T-helper 17 cell (primary cell): Measurements from ENCODE around the gene ZYX. TPM values are rescaled to one million over a fixed set of nuclear protein-coding genes. Genes with fewer than 3 reads are reported as not detected.
"Not testable (repeated sequence)": the region's sequence is repeated elsewhere in the genome, so short reads cannot be mapped to it uniquely, and the experiment has no call there.

Source experiments
- ATAC-seq: fragments of 150-1000 bp; cut with Tn5 transposase; 2 replicates; pipeline ENCODE4 v1.10.0; 2021; ENCODE audit warnings: mild to moderate bottlenecking, moderate library complexity
- DNase-seq, 3 donors: peaks; one replicate each; pipeline versions ENCODE4 v3.0.0 to v3.0.0-alpha.2; 2020 to 2021
- H3K9me3 ChIP-seq: one replicate; pipeline ENCODE4 v1.7.0; 2013; ENCODE audit warnings: low read length, mild to moderate bottlenecking; ENCODE audit not compliant: control insufficient read depth, poor library complexity, severe bottlenecking
- H3K27ac Mint-ChIP-seq: one replicate; pipeline ENCODE4 v1.8.0; 2022; ENCODE audit warnings: mild to moderate bottlenecking, moderate library complexity, mixed read lengths
- H3K27me3 Mint-ChIP-seq: one replicate; pipeline ENCODE4 v1.8.0; 2022; ENCODE audit warnings: mixed read lengths
- H3K36me3 Mint-ChIP-seq: one replicate; pipeline ENCODE4 v1.8.0; 2022; ENCODE audit warnings: low read depth, mixed read lengths
- H3K4me1 Mint-ChIP-seq: one replicate; pipeline ENCODE4 v1.8.0; 2022; ENCODE audit warnings: mild to moderate bottlenecking, mixed read lengths
- H3K4me3 Mint-ChIP-seq: one replicate; pipeline ENCODE4 v1.8.0; 2022; ENCODE audit warnings: mild to moderate bottlenecking, moderate library complexity, mixed read lengths
- total RNA-seq, 4 donors: library from RNA in 2 of 4; stranded (reverse) in 2 of 4; gene quantifications; one replicate each; pipeline ENCODE4 v1.2.3 and lab custom pipeline; 2022 to 2026

ZYX gene
- total RNA-seq, 2 donors from 2014 or later, result 151 to 165 TPM

DNA sequence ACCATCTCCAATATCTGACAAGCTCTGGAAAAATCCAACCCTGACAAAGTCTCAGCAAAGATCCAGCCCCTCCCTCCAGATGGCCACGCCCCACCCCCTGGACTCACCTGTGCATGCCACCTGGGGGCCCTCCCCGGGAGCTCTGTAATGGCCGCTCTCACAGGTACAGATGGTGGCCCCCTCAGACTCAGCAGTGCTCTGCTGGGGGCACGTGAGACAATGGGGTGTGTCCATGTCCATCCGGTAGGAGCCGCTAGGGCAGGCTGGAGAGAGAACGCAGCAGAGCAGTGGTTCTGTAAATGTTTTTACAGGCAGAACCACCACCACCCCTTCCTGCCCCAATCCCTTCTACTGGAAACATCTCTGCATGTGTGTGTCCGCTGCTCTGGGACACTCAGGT is 18.0 kb downstream of the ZYX start:
- ATAC-seq (no peak), DNase-seq (no peak)
- H3K9me3 ChIP-seq, result no peaks in the 10 kb centered on the region
- Mint-ChIP-seq H3K36me3 (peaks cover 12% of the 10 kb centered on the region), H3K4me3 (no peak overlapping the region), H3K27me3 (no peaks in the 10 kb centered on the region), H3K27ac (no peak overlapping the region), H3K4me1 (peaks cover 16% of the 10 kb centered on the region)

DNA sequence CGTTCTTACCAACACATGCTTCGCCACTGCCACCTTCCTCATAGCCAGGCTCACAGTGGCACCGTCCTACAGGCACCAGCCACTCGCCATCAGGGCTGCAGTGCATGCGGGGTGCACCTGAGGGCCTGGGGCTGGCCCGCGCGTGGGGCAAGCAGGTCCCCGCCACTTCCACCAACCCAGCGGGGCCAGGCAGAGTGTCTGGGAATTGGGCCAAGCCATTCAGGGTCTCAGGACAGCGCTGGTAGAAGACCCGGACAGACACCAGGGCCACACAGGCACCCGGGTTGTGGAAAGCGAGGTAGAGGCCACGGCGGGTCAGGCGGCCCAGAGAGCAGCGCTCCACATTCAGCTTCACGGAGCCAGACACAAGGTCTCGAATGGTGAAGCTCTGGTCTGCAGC is 18.5 kb downstream of the ZYX start:
- H3K36me3 Mint-ChIP-seq, result peaks cover 12% of the 10 kb centered on the region
- no peak overlapping the region for H3K4me3 Mint-ChIP-seq
- no peaks in the 10 kb centered on the region for H3K27me3 Mint-ChIP-seq
- DNase-seq (no peak), ATAC-seq (no peak)
- H3K9me3 ChIP-seq, result no peaks in the 10 kb centered on the region
- peaks cover 18% of the 10 kb centered on the region for H3K4me1 Mint-ChIP-seq
- no peak overlapping the region for H3K27ac Mint-ChIP-seq

DNA sequence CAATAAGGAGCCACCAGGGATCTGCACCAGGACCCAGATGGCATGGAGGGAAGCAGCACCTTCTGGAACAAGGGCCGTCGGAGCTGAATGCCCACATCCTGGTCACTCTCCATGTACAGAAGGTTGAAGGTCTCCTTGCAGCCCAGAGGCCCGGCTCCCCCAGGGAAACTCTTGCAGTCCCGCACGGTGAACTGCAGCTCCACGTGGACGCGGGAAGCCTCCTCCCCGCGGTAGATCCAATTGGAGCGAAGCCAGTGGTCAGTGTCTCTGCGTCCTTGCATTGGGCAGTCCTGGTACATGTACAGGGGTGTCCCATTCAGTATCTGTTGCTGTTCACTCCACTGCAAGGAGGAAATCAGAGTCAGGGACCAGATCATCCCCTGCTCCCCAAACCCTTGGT is 20.1 kb downstream of the ZYX start:
- H3K9me3 ChIP-seq, result no peaks in the 10 kb centered on the region
- Mint-ChIP-seq H3K4me1 (peaks cover 23% of the 10 kb centered on the region), H3K27me3 (no peaks in the 10 kb centered on the region), H3K27ac (no peak overlapping the region), H3K4me3 (no peak overlapping the region), H3K36me3 (peaks cover 8% of the 10 kb centered on the region)
- ATAC-seq (no peak), DNase-seq (no peak)

DNA sequence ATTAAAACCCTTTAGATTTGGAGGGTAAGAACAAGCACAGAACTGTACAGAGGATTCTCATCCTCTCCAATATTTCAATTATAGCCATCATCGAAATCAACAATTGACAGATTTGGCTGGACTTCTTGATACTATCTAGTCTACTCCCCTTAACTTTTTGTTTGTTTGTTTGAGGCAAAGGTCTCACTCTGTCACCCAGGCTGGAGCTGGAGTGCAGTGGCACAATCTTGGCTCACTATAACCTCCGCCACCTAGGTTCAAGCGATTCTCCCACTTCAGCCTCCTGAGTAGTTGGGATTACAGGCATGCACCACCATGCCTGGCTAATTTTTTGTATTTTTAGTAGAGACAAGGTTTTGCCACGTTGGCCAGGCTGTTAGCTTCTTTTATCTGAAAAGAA is 21.1 kb downstream of the ZYX start:
- H3K27me3 Mint-ChIP-seq, H3K4me3 Mint-ChIP-seq, H3K9me3 ChIP-seq, DNase-seq, H3K36me3 Mint-ChIP-seq, ATAC-seq: not testable (repeated sequence)
- H3K27ac Mint-ChIP-seq, result peak overlapping the region; percentile 70
- H3K4me1 Mint-ChIP-seq, result peaks cover 31% of the 10 kb centered on the region

DNA sequence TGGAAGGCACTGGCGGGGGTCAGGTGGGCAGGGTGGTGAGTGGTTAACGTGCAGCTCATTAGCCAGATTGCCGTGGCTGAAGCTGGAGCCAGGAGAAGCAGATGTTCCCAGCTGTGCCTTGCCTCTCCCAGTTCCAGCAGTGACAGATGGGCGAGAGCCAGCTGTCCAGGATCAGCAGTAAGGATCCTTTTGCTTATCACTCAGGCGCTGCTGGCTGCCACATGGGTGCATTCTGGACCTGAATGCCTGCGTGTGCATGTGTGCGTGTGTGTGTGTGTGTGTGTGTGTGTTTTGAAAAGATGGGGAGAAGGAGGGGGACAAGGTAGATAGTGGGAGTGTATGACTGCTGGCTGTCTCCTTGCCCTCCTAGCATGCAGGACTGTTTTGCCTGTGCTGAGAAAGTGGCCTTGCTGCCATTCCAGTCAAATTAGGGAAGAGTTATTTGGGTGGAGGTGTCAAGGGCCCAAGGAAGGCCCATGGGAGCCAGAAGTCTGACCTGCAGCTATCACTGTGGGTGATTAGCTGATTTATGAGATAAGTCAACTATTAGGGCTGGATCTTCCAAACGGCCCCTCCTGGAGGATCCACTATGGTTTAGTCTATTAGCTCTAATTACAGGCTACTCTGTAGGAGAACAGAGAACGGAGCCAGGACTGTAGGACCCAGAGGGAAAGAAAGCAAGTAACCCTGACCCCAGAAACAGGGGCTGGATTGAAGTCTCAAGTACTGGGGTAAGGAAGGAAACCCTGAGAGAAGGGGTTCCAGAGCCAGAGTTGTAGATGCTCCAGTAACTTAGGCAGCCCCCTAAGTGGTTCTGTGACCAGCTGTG is 24.2 kb downstream of the ZYX start:
- no peak for ATAC-seq
- no peaks in the 10 kb centered on the region for H3K27me3 Mint-ChIP-seq
- peaks cover 54% of the 10 kb centered on the region for H3K4me1 Mint-ChIP-seq

DNA sequence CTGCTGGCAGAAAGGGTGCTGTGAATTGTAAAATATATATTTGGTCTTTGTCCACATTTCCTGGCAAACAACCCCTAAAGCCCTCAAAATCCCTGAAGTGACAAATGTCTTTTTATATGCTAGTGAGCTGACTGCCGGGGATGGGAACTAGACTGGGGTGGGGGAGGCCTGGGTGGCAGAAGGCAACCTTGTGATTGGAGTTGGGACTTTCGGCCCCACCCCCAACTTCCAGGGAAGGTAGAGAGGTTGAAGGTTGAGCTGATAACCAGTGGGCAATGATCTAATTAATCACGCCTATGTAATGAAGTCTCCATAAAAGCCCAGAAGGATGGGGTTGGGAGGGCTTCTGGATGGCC is 24.8 kb downstream of the ZYX start:
- Mint-ChIP-seq H3K4me3 (no peak overlapping the region), H3K27ac (no peak overlapping the region), H3K36me3 (no peaks in the 10 kb centered on the region), H3K27me3 (no peaks in the 10 kb centered on the region), H3K4me1 (peaks cover 56% of the 10 kb centered on the region)
- ATAC-seq (no peak), DNase-seq (no peak)
- no peaks in the 10 kb centered on the region for H3K9me3 ChIP-seq

More for the DNA sequence above, 24.2 kb downstream of the ZYX start:
- Mint-ChIP-seq H3K4me3 (peak overlapping the region; percentile 52), H3K27ac (peak overlapping the region; percentile 70), H3K36me3 (no peaks in the 10 kb centered on the region)
- no peaks in the 10 kb centered on the region for H3K9me3 ChIP-seq
- no peak for DNase-seq

DNA sequence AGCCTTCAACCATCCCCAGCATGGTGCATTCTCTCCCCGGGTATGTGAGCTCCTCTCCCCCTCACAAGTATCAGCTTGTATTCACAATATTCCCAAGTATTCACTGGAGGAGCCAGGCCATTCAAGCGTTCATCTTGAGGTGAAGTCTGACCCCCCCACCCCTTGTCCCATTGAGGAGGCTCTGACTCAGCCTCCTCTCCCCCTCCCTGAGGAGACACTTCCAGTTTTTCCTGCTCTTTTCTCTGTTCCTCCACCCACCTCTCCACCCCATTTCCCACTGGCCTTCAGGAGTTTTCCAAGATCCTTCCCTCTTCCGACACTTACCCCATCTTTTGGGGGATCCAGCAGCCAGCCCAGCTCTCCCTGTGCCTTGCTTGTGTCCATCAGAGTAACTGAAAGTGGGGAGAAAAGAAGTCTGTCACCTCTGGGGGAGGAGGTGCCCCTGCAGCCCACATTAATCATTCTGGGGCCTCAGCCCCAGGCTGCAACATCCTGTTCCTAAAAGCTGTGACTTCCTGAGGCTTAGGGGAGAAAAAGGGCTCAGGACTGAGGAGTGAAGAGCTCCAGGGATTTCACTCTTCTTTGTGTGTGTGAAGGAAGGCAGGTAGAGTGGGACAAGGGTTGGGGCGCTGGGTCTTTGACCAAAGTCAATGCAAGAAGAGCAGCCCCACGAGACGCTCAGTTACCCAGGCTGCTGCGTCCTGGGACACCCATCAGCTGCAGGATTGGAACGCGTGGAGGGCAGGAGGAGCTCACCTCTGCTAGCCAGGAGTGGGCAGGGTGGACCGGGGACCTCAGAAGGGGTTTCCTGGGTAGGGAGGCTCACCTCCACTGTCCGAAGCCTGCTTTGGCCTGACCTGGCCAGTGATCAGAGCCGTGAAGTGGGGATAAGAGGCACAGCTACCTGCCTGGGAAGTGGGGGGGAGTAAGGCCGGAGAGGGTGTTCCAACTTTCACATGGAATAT is 26.4 kb downstream of the ZYX start:
- Mint-ChIP-seq H3K4me1 (peaks cover 59% of the 10 kb centered on the region), H3K36me3 (no peaks in the 10 kb centered on the region), H3K27ac (peak overlapping the region; percentile 89), H3K4me3 (peak overlapping the region; percentile 97), H3K27me3 (no peaks in the 10 kb centered on the region)
- ATAC-seq (peak; percentile 67), DNase-seq (no peak)
- H3K9me3 ChIP-seq, result no peaks in the 10 kb centered on the region

DNA sequence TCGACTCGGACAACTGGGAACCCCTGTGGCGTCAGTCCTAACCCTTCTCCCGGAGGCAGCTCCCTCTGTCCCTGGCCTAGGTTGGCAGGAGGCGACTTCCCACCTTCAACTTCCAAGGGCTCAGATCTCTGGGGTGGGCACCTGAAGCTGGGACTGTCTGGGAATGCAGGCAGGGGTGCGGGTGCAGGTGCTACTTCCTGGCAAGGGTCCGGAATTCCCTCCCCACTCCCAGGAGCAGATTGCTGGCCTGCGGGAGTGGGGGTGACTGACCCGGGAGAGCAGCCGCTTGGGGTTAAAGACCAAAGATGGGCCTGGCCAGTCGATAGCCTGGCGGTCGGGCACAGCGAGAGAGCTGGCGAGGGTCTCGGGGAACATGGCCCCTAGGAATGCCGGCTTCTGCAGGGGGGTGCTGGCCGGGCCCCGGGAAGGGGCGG is 27.1 kb downstream of the ZYX start:
- H3K4me1 Mint-ChIP-seq, result peaks cover 57% of the 10 kb centered on the region
- peak overlapping the region; percentile 97 for H3K4me3 Mint-ChIP-seq

DNA sequence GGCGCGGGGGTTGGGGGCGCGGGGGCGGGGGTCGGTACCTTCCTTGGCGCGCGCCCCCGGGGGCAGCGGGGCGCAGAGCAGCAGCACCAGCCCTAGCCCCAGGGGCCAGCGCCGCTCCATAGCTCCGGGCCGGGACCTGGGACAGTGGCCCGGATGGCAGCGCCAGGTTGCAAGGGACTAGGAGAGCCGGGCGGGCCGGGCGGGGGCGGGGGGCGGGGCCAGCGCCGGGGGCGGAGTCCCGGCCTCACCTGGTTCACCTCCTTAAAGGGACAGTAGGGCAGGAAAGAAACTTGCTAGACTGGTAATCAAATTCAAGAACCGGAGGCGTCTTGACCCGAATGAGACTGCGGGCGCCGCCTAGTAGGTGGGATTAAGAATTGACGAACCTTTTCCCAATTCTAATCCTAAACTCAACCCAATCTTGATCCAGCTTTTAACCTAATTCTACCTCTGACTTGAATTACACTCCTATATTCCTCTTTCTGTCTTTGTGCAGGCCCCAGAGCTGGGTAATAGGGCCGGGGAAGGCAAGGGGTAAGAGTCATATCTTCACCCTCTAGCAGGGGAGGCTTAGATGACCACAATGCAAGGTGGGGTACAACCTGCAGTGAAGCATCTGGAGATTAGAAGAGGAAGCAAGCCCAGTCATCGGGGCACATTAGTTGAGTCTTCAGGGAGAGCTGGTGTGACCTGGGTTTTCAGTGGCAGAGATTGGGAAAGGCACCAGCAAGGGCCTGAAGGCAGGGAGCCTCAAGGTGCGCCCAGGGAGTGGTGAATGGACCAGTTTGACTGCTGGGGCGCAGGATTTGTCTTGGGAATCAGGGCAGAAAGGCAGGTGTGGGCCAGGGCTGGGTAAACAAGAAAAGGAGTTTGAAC is 27.8 kb downstream of the ZYX start, which contains the start of gene EPHA1:
Gene EPHA1 (minus strand): TSS at position 171 of the 876 bp plus-strand sequence. CDS start 51 bp downstream, at position 120.
- H3K27me3 Mint-ChIP-seq, result no peaks in the 10 kb centered on the region
- H3K9me3 ChIP-seq, result no peaks in the 10 kb centered on the region
- ATAC-seq, result peak; percentile 84
- peak within 1 kb of the TSS; percentile 97 for H3K4me3 Mint-ChIP-seq
- peaks cover 53% of the 10 kb centered on the region for H3K4me1 Mint-ChIP-seq
- DNase-seq, result peak in 2 of 3 donors; percentile 49 to 60
- no peaks in the 10 kb centered on the region for H3K36me3 Mint-ChIP-seq
- peak within 1 kb of the TSS; percentile 91 for H3K27ac Mint-ChIP-seq

More for the DNA sequence above, 27.1 kb downstream of the ZYX start:
- ATAC-seq, result peak; percentile 6
- H3K36me3 Mint-ChIP-seq, result no peaks in the 10 kb centered on the region
- DNase-seq, result no peak
- no peaks in the 10 kb centered on the region for H3K9me3 ChIP-seq
- no peaks in the 10 kb centered on the region for H3K27me3 Mint-ChIP-seq
- H3K27ac Mint-ChIP-seq, result peak overlapping the region; percentile 89

DNA sequence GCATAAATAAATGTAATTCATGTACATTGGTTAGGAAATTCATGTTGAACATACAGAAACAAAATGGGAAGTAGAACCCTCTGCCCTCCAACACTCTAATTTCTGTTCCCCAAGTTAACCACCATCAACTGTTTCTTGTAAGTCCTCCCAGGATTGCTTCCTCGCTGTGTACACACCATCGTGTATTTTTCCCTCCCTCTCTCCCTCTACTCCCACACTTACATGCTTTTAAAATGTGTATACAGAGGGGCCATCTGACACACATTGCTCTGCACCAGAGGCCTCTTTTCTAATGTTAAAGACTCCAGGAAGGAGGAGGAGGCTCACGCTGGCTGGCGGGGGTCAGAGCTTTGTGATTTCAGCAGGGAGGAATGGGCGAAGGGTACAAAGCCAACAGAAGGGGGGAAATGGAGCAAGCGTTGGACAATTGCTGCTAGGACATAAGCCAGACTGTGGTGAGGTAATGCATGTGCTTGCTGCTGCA is 29.4 kb downstream of the ZYX start:
- no peak overlapping the region for H3K4me3 Mint-ChIP-seq
- no peaks in the 10 kb centered on the region for H3K36me3 Mint-ChIP-seq
- peaks cover 41% of the 10 kb centered on the region for H3K4me1 Mint-ChIP-seq
- peak overlapping the region; percentile 91 for H3K27ac Mint-ChIP-seq
- no peaks in the 10 kb centered on the region for H3K9me3 ChIP-seq
- no peaks in the 10 kb centered on the region for H3K27me3 Mint-ChIP-seq
- DNase-seq (no peak), ATAC-seq (no peak)

DNA sequence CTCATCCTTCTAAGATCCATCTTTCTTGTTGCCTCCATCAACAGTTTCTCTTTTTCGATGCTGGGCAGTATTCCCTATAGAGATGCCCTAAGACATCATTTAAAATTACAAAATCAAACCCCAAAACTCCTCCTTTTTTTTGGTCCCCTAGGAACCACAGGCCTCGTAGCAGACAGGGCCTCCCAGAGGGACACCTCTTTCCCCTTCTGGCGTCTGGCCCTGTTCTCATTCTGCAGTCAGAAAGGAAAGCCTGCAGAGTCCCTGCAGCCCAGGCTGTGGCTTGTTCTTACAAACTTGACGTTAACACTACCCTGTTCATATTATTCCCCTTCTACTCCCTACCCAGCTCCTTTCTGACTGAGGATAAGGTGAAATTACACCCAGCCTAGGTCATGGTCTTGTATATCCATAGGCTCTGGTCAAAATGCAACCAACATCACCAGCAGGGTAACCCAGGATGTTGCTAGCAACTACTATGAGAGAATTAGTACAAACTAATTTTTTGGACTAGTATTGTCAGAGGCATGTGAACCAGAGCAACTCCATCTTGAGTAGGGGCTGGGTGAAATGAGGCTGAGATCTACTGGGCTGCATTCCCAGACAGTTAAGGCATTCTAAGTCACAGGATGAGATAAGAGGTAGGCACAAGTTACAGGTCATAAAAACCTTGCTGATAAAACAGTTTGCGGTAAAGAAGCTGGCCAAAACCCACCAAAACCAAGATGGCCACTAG is 31.0 kb downstream of the ZYX start:
- no peak for DNase-seq
- Mint-ChIP-seq H3K4me1 (peaks cover 32% of the 10 kb centered on the region), H3K36me3 (no peaks in the 10 kb centered on the region), H3K27ac (peak overlapping the region; percentile 37), H3K27me3 (no peaks in the 10 kb centered on the region), H3K4me3 (no peak overlapping the region)
- H3K9me3 ChIP-seq, result no peaks in the 10 kb centered on the region
- no peak for ATAC-seq

DNA sequence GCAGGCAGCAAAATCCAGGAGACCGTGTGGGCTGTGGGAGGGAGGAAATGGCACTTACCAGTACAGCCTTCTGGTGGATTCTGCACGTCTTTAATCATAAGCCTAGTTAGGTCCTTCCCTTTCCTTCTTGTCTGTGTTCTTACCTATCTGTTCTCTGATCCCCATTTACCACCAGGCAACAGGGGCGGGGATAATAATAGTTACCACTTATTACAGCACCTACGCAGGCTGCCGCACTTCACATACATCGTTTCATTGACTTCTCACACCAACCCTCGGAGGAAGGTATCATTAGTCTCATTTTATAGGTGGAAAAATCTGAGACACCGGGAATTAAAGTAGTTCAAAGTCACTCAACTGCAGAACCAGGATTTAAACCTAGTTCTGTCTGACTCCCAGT is 32.0 kb downstream of the ZYX start:
- Mint-ChIP-seq H3K4me3 (no peak overlapping the region), H3K27ac (peak overlapping the region; percentile 37), H3K4me1 (peaks cover 23% of the 10 kb centered on the region), H3K27me3 (no peaks in the 10 kb centered on the region), H3K36me3 (no peaks in the 10 kb centered on the region)
- DNase-seq, result no peak
- no peaks in the 10 kb centered on the region for H3K9me3 ChIP-seq
- ATAC-seq, result no peak
